ENCODE measurements around the gene MT1M. TPM values are rescaled to one million over a fixed set of nuclear protein-coding genes. Genes with fewer than 3 reads are reported as not detected.
A peak's percentile ranks its signal among the peaks of the same experiment; 100 is the strongest.

Gene MT1M
- total RNA-seq, 1 donor from 2014 or later = not detected

GRCh38 chr16:56682703-56683397, 50.4 kb downstream of the MT1M start:
- no peak overlapping the region for H3K27ac Mint-ChIP-seq (ENCODE audit: unreplicated experiment)
- H3K36me3 Mint-ChIP-seq (ENCODE audit: low read depth, unreplicated experiment) = peaks cover 9% of the 10 kb centered on the region
- peaks cover 14% of the 10 kb centered on the region for H3K27me3 Mint-ChIP-seq (ENCODE audit: unreplicated experiment)
- no peak for DNase-seq (ENCODE audit: low spot score)
- peaks cover 5% of the 10 kb centered on the region for H3K4me1 Mint-ChIP-seq (ENCODE audit: unreplicated experiment)
- TF ChIP-seq CTCF (IDR thresholded peaks at IDR 0.05; ENCODE audit: unreplicated experiment) = no peak
- H3K9me3 Mint-ChIP-seq (ENCODE audit: unreplicated experiment) = no peaks in the 10 kb centered on the region
- peak overlapping the region; percentile 74 for H3K4me3 Mint-ChIP-seq (ENCODE audit: unreplicated experiment)

Other genes starting within 250 kb of the MT1M start
- 90.7 TPM for gene AMFR, start 207.1 kb upstream of the MT1M start, total RNA-seq (ENCODE audit: unreplicated experiment)
- 126 TPM for gene NUDT21, start 181.3 kb upstream of the MT1M start, total RNA-seq (ENCODE audit: unreplicated experiment)
- gene OGFOD1, start 181.1 kb upstream of the MT1M start, total RNA-seq (ENCODE audit: unreplicated experiment) = 24.8 TPM
- gene BBS2, start 112.6 kb upstream of the MT1M start, total RNA-seq (ENCODE audit: unreplicated experiment) = 37.5 TPM
- gene MT4, start 67.6 kb upstream of the MT1M start, total RNA-seq (ENCODE audit: unreplicated experiment) = not detected
- not detected for gene MT3, start 43.1 kb upstream of the MT1M start, total RNA-seq (ENCODE audit: unreplicated experiment)
- 2.4 TPM for gene MT2A, start 24.1 kb upstream of the MT1M start, total RNA-seq (ENCODE audit: unreplicated experiment)
- not detected for gene MT1E, start 6.9 kb upstream of the MT1M start, total RNA-seq (ENCODE audit: unreplicated experiment)
- gene MT1A, start 6.0 kb downstream of the MT1M start, total RNA-seq (ENCODE audit: unreplicated experiment) = not detected
- gene MT1B, start 19.2 kb downstream of the MT1M start, total RNA-seq (ENCODE audit: unreplicated experiment) = not detected
- gene MT1F, start 25.3 kb downstream of the MT1M start, total RNA-seq (ENCODE audit: unreplicated experiment) = not detected
- gene MT1G, start 35.4 kb downstream of the MT1M start, total RNA-seq (ENCODE audit: unreplicated experiment) = not detected
- not detected for gene MT1H, start 37.2 kb downstream of the MT1M start, total RNA-seq (ENCODE audit: unreplicated experiment)
- gene MT1X, start 49.8 kb downstream of the MT1M start, total RNA-seq (ENCODE audit: unreplicated experiment) = 2.3 TPM
- 92.9 TPM for gene NUP93, start 97.5 kb downstream of the MT1M start, total RNA-seq (ENCODE audit: unreplicated experiment)
- gene SLC12A3, start 232.5 kb downstream of the MT1M start, total RNA-seq (ENCODE audit: unreplicated experiment) = not detected

All from endothelial cell (in vitro differentiated cells).